HG03139 (cell line): ENCODE results near the gene HES4.
"Not testable (repeated sequence)": the region's sequence is repeated elsewhere in the genome, so short reads cannot be mapped to it uniquely, and the experiment has no call there.

Experiments
- ATAC-seq: cut with Tn5 transposase; IDR thresholded peaks from one replicate; pipeline ENCODE4 v1.9.1; 2021; ENCODE audit not compliant: unreplicated experiment

Gene HES4

GRCh38 chr1:1033731-1034438, 34.0 kb upstream of the HES4 start:
- no peak for ATAC-seq

DNA sequence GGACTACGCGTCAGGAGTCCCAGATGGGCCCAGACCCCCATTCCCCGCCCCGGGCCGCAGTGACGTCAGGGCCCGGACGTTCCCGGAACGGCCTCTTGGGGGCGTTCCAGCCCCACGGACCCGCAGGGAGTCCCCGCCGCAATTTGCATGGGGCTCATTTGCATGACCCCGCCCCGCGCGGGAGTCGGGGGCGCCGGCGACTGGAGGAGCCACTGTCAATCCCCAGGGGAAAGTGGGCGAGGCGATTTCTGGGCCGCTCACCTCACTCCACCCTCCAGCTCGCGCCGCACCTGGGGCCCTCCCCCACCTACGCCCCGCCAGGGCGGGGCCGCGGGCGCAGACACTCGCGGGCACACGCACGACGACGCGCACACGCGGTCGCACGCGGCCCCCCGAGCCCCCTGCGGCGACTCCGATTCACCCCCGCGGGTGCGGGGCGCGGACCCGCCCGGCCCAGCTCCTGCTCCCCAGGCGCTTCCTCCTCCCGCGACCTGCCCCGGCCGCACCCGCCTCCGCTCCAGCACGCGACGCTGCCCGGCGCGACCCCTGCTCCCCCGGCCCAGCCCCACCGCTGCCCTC, 33.2 kb upstream of the HES4 start:
- ATAC-seq = peak; percentile 88

- peak; percentile 3 for ATAC-seq
Observed at GRCh38 chr1:1032424-1032823, 32.5 kb upstream of the HES4 start.

- ATAC-seq = no peak
Observed at GRCh38 chr1:1031659-1032235, 31.9 kb upstream of the HES4 start.

GRCh38 chr1:1030867-1031658, 31.2 kb upstream of the HES4 start:
- ATAC-seq = not testable (repeated sequence)

- no peak for ATAC-seq
Observed at GRCh38 chr1:1027791-1028190, 27.9 kb upstream of the HES4 start.

DNA sequence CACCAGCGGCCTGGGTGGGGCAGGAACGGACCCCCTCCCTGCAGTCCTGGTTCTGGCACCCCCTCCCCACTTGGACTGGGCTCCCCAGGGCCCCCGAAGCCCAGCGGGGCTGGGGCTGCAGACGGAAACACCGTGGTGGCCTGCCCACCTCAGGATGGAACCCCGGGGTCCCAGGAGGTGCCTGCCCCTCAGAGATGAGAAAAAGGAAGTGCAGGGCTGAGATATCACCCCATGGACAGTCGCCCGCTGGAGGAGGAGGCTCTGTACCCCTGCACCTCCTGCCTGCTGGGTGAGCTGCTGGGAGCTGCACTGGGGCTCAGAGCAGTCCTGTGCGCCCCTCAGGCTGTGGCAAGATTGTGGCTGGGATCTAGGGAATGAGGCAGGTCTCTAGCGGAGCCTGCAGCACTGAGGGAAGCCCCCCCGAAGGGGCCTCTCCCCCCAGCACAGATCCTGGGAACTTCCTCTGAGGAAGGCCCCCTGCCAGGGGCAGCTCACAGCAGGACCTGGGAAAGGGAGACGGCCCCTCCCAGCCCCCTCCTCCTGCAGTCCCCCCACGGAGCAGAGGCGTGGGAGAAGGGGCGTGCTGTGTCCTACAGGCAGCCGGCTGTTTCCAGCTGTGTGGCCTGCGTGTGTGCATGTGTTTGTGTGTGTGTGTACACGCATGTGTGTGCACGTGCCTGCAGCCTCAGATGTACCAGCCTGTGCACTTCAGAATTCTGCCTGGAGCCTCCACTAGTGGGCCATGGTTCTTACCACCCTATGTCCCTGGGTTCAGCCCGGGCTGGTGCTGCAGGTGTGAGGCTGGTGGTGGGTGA, 26.9 kb upstream of the HES4 start:
- ATAC-seq = no peak

DNA sequence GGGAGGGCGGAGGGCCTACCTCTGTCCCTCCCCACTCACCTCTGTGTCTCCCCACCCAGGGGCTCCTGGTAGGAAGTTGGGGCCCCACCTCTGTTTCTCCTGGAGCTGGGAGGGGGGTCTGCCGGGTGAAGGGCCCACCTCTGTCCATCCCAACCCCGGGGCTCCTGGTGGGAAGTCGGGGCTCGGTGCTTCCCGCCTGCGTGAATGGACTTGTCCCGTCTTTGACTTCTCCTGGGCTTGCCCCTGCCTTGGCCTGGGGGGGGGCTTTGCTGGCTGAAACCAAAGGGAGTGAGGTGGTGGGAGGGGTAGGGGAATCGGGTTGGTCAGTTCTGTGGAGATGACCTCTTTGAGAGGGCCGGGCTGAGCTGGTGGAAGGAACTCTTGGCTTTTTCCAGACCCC, 25.8 kb upstream of the HES4 start:
- no peak for ATAC-seq

GRCh38 chr1:1024771-1025699, 25.1 kb upstream of the HES4 start:
- ATAC-seq = no peak

DNA sequence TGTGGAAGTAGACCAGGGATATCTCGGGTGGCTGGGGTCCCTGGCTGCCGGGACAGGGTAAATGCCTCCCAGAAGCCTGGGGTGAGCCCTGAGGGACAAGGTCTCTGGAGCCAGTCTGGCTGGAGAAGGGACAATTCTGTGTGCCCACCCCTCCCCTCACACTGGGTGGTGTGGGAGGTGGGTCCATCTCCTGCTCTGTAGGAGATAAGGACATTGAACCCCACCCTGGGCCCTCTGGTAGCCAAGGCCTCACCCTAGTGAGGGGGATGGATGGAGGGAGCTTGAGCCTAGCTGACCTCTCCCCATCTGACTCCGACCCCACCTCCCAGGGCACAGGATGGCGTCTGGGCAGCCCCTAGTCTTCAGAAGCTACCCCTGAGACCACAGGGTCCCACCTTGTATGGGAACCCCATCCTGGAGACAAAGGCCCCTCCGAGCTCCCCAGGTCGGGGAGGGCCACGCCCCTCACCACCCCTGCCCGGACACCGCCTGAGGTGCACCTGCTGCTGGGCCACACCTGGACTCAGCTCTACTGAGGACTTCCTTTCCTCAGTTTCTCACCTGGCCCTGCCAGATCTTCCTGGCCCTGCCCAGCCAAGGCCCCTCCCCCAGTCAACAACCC, 24.4 kb upstream of the HES4 start:
- no peak for ATAC-seq

GRCh38 chr1:1023700-1024099, 23.8 kb upstream of the HES4 start:
- no peak for ATAC-seq

DNA sequence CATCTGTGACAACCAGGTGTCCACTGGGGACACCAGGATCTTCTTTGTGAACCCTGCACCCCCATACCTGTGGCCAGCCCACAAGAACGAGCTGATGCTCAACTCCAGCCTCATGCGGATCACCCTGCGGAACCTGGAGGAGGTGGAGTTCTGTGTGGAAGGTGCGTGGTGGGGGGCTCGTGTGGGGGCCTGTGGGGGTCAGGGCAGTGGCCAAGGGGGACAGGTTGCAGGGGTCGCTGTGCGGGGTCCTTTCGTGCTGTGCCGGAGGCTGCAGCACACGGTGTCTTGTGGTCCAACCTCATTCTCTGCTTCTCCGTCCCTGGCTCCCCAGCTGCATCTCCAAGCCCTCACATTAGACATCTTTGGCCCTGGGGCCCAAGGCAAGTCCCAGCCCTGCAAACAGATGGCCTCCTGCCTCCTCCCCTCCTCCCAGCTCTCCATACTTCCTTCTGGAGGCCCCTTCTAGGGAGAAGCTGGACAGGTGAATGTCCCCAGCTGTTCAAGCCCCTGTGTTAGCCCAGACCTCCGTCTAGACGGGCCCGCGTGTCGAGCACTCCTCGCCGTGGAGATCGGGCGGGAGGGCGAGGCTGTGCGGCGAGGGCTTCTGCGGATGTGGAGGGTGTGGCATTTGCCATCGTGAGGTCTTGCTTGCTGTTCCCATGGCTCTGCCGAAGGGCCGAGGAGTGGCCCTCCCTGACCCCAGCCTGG, 22.6 kb upstream of the HES4 start:
- no peak for ATAC-seq

DNA sequence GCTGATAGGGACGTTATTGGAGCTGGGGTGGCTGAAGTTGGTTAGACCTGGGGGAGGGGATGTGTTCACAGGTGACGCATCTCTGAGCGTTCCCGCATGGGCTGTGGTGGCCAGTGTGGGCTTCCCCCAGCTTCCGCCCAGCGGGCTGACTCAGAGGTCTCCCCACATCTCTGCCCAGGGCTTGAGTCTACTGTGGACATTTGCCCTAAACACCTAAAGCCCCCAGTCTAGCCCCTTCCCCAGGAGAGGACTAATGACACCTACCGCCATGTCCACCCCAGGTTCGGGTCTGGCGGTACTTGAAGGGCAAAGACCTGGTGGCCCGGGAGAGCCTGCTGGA, 22.0 kb upstream of the HES4 start:
- ATAC-seq = no peak

- no peak for ATAC-seq
Observed at GRCh38 chr1:1021010-1021919, 21.4 kb upstream of the HES4 start.

GRCh38 chr1:1020415-1021009, 20.6 kb upstream of the HES4 start:
- ATAC-seq = peak; percentile 3

DNA sequence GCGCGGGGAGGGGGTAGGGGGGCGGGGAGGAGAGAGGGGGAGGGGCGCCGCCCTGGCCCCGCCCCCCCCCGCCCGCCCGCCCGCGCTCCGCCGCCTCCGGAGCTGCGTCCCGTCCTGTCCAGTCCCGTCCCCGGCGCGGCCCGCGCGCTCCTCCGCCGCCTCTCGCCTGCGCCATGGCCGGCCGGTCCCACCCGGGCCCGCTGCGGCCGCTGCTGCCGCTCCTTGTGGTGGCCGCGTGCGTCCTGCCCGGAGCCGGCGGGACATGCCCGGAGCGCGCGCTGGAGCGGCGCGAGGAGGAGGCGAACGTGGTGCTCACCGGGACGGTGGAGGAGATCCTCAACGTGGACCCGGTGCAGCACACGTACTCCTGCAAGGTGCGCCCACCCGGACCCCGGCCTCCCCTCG, 20.1 kb upstream of the HES4 start, which contains the start of gene AGRN:
AGRN (plus strand) TSS at position 121 of the 405 bp plus-strand sequence; CDS start at position 174, 53 bp downstream.
- ATAC-seq = peak; percentile 17
